ENCODE results near the gene MAN1C1. TPM values are rescaled to one million over a fixed set of nuclear protein-coding genes. Genes with fewer than 3 reads are reported as not detected.

The MAN1C1 gene
- total and polyA plus RNA-seq, 5 donors from 2014 or later: 3.1 to 15.1 (median 3.5) TPM

DNA sequence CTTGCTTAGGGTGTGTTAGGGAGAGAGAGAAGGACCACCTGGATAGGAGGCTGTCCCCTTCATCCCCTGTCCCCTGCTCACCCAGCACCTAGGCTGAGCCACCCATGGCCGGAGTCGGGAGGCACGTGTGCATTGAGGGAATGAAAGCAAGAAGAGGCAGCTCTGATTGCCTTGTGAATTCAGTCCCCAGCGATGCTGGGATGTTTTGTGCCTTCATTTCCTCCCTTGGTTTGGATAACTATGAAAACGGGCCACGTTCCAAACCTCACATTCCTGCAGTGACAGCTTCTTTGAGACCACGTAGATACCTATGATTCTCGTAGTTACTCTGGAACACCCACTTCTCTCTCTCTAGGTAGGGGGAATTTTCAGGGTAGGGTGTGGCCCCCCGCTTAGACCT is 67.1 kb downstream of the MAN1C1 start:
- H3K9me3 Mint-ChIP-seq: no peaks in the 10 kb centered on the region
- H3K27ac Mint-ChIP-seq: peak overlapping the region in 1 of 3 donors; percentile 25
- H3K27me3 Mint-ChIP-seq: peaks cover 15% of the 10 kb centered on the region

GRCh38 chr1:25684216-25684965 is 67.8 kb downstream of the MAN1C1 start:
- ATAC-seq (ENCODE audit: low read depth in 2 of 2) (no peak), DNase-seq (no peak)
- peaks cover 12% of the 10 kb centered on the region for H3K36me3 Mint-ChIP-seq
- Histone ChIP-seq H3K36me3 (ENCODE audit: control insufficient read depth, insufficient read depth, low read length) (no peaks in the 10 kb centered on the region), H3K27ac (ENCODE audit: insufficient read depth, low read length, poor library complexity, severe bottlenecking) (no peak overlapping the region), H3K27me3 (ENCODE audit: control insufficient read depth, insufficient read depth, low read length) (no peaks in the 10 kb centered on the region), H3K9me3 (ENCODE audit: control insufficient read depth in 2 of 2, low read length in 2 of 2) (no peaks in the 10 kb centered on the region), H3K4me1 (ENCODE audit: control insufficient read depth, insufficient read depth, low read length, poor library complexity, severe bottlenecking) (no peaks in the 10 kb centered on the region), H3K4me3 (ENCODE audit: low read depth, low read length) (no peak overlapping the region)
- peak overlapping the region in 1 of 4 donors; percentile 21 for H3K4me3 Mint-ChIP-seq
- peaks cover 11% of the 10 kb centered on the region for H3K27me3 Mint-ChIP-seq
- H3K4me1 Mint-ChIP-seq: peaks cover 0 to 57% (median 12%) of the 10 kb centered on the region in 4 donors
- H3K9me3 Mint-ChIP-seq: no peaks in the 10 kb centered on the region
- H3K27ac Mint-ChIP-seq: peak overlapping the region; percentile 25 to 38 (median 26)

More for the DNA sequence above, 67.1 kb downstream of the MAN1C1 start:
- no peaks in the 10 kb centered on the region for H3K36me3 ChIP-seq (ENCODE audit: control insufficient read depth, insufficient read depth, low read length)
- ATAC-seq (ENCODE audit: low read depth in 2 of 2) (no peak), DNase-seq (no peak)
- no peaks in the 10 kb centered on the region for H3K9me3 ChIP-seq (ENCODE audit: control insufficient read depth in 2 of 2, low read length in 2 of 2)
- no peak overlapping the region for H3K27ac ChIP-seq (ENCODE audit: insufficient read depth, low read length, poor library complexity, severe bottlenecking)
- Mint-ChIP-seq H3K4me1 (peaks cover 5 to 57% (median 13%) of the 10 kb centered on the region in 4 donors), H3K36me3 (peaks cover 12% of the 10 kb centered on the region), H3K4me3 (no peak overlapping the region)
- H3K27me3 ChIP-seq (ENCODE audit: control insufficient read depth, insufficient read depth, low read length): no peaks in the 10 kb centered on the region
- peaks cover 6% of the 10 kb centered on the region for H3K4me1 ChIP-seq (ENCODE audit: control insufficient read depth, insufficient read depth, low read length, poor library complexity, severe bottlenecking)
- no peak overlapping the region for H3K4me3 ChIP-seq (ENCODE audit: low read depth, low read length)

DNA sequence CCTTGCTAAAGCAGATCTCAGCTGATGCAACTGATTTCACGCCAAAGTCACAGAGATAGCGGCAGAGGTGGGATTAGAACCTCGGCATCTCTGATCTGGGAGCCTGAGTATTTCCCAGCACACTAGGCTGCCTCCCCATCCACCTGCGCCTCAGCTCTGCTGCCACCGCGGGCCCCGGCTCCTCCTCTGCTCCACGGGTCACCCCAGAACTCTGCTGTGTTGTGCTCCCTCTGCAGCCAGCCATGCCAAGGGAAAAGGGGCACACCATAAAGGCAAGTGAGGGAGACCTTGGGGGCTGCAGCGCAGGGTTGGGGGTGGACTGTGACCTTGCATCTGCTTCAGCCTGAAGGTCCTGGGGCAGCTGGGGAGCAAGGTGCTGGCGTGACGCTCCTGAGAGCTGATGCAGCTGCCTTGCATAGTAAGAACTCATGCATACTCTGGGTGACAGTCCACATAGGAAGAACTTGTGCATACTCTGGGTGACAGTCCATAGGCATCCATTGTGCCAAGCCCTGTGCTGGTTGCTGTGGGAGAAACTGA is 68.7 kb downstream of the MAN1C1 start:
- Mint-ChIP-seq H3K36me3 (peaks cover 12% of the 10 kb centered on the region), H3K4me3 (no peak overlapping the region), H3K27ac (peak overlapping the region in 2 of 3 donors; percentile 26 to 65), H3K9me3 (no peaks in the 10 kb centered on the region), H3K27me3 (peaks cover 11% of the 10 kb centered on the region), H3K4me1 (peaks cover 0 to 59% (median 12%) of the 10 kb centered on the region in 4 donors)
- DNase-seq (no peak), ATAC-seq (ENCODE audit: low read depth in 2 of 2) (no peak)
- no peak overlapping the region for H3K4me3 ChIP-seq (ENCODE audit: low read depth, low read length)
- no peaks in the 10 kb centered on the region for H3K9me3 ChIP-seq (ENCODE audit: control insufficient read depth in 2 of 2, low read length in 2 of 2)
- no peaks in the 10 kb centered on the region for H3K27me3 ChIP-seq (ENCODE audit: control insufficient read depth, insufficient read depth, low read length)
- H3K27ac ChIP-seq (ENCODE audit: insufficient read depth, low read length, poor library complexity, severe bottlenecking): no peak overlapping the region
- no peaks in the 10 kb centered on the region for H3K36me3 ChIP-seq (ENCODE audit: control insufficient read depth, insufficient read depth, low read length)
- no peaks in the 10 kb centered on the region for H3K4me1 ChIP-seq (ENCODE audit: control insufficient read depth, insufficient read depth, low read length, poor library complexity, severe bottlenecking)

DNA sequence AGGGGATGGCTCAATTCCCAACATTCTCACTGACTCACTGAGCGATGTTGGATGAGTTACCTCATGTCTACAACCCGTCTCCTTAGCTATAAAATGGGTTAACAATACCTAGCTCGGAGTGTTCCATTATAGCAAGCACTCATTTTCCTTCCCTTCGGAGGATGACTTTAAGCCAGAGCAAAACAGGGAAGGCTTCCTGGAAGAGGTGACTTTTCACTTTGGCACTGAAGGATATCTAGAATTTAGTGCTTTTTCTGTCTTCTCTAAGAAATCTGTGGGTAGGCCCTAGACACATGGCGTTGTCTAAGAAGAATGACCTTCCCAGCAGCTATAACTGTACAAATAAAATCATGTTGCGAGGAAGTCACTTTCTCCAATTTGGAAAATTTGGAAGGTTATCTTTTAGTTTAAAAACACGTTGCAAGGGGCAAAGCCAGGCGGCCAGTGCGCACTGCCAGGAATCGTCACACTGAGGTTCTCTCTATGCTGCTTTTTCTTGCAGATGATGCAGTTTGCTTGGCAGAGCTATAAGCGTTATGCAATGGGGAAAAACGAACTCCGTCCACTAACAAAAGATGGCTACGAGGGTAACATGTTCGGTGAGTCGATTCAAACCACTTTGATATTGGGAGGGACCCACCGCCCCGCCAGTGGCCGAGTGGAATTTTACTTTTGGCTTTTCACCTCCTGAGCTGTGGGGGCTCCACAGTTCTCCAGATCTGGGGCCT is 69.5 kb downstream of the MAN1C1 start:
- Histone ChIP-seq H3K4me1 (ENCODE audit: control insufficient read depth, insufficient read depth, low read length, poor library complexity, severe bottlenecking) (no peaks in the 10 kb centered on the region), H3K27ac (ENCODE audit: insufficient read depth, low read length, poor library complexity, severe bottlenecking) (no peak overlapping the region), H3K36me3 (ENCODE audit: control insufficient read depth, insufficient read depth, low read length) (no peaks in the 10 kb centered on the region), H3K4me3 (ENCODE audit: low read depth, low read length) (no peak overlapping the region), H3K9me3 (ENCODE audit: control insufficient read depth in 2 of 2, low read length in 2 of 2) (no peaks in the 10 kb centered on the region), H3K27me3 (ENCODE audit: control insufficient read depth, insufficient read depth, low read length) (no peaks in the 10 kb centered on the region)
- Mint-ChIP-seq H3K9me3 (no peaks in the 10 kb centered on the region), H3K36me3 (peaks cover 12% of the 10 kb centered on the region), H3K4me1 (peaks cover 0 to 57% (median 10%) of the 10 kb centered on the region in 4 donors), H3K4me3 (no peak overlapping the region), H3K27me3 (peaks cover 11% of the 10 kb centered on the region), H3K27ac (peak overlapping the region in 1 of 3 donors; percentile 65)
- no peak for ATAC-seq (ENCODE audit: low read depth in 2 of 2)
- DNase-seq: no peak

DNA sequence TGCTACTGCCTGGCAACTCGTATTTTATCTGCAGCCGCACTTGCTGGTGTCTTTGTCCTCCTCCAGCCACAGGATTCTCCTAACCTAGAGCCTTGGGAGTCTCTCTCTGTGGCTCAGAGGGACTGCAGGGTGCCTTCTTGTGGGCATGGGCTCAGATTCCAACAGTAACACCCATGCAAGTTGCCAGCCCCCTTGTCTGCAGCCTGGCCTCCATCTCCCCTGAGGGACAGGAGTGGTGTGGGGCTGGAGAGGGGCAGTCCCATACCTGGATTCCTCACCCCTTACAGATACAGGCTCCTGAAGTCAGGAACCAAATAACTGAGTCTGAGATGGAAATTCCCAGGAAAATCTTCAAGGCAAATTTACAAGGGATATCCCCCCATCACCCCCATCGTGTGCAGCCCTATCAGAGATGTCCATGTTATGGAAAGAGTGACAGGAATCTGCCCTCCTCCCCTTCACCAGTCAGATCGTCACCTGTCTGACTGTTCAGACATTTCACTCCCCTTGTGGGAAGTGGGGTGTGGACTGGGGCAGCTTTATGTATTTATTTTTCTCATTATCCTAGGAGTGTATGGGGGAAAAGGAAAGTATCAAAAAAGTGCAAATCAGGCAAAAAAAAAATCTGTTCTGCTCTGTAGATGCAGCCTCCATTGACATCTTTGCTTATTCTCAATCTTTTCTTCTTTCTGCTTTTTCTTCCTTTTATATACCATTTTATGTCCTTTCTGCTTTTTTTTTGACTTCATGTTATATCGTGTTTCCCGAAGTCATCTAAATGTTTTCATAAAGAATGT is 70.8 kb downstream of the MAN1C1 start:
- no peak for DNase-seq
- H3K27me3 Mint-ChIP-seq: peaks cover 8% of the 10 kb centered on the region
- H3K36me3 ChIP-seq (ENCODE audit: control insufficient read depth, insufficient read depth, low read length): no peaks in the 10 kb centered on the region
- peaks cover 12% of the 10 kb centered on the region for H3K36me3 Mint-ChIP-seq
- no peaks in the 10 kb centered on the region for H3K27me3 ChIP-seq (ENCODE audit: control insufficient read depth, insufficient read depth, low read length)
- no peaks in the 10 kb centered on the region for H3K9me3 ChIP-seq (ENCODE audit: control insufficient read depth in 2 of 2, low read length in 2 of 2)
- H3K27ac ChIP-seq (ENCODE audit: insufficient read depth, low read length, poor library complexity, severe bottlenecking): no peak overlapping the region
- H3K27ac Mint-ChIP-seq: no peak overlapping the region
- no peak for ATAC-seq (ENCODE audit: low read depth in 2 of 2)
- no peak overlapping the region for H3K4me3 ChIP-seq (ENCODE audit: low read depth, low read length)
- no peaks in the 10 kb centered on the region for H3K4me1 ChIP-seq (ENCODE audit: control insufficient read depth, insufficient read depth, low read length, poor library complexity, severe bottlenecking)
- H3K4me3 Mint-ChIP-seq: no peak overlapping the region
- no peaks in the 10 kb centered on the region for H3K9me3 Mint-ChIP-seq
- H3K4me1 Mint-ChIP-seq: peaks cover 0 to 58% (median 10%) of the 10 kb centered on the region in 4 donors

GRCh38 chr1:25688390-25689119 is 72.0 kb downstream of the MAN1C1 start:
- Mint-ChIP-seq H3K27ac (peak overlapping the region in 2 of 3 donors; percentile 23 to 46), H3K4me3 (no peak overlapping the region), H3K36me3 (peaks cover 12% of the 10 kb centered on the region), H3K4me1 (peaks cover 0 to 56% (median 10%) of the 10 kb centered on the region in 4 donors), H3K9me3 (no peaks in the 10 kb centered on the region), H3K27me3 (peaks cover 5% of the 10 kb centered on the region)
- H3K36me3 ChIP-seq (ENCODE audit: control insufficient read depth, insufficient read depth, low read length): no peaks in the 10 kb centered on the region
- no peak for DNase-seq
- H3K4me1 ChIP-seq (ENCODE audit: control insufficient read depth, insufficient read depth, low read length, poor library complexity, severe bottlenecking): no peaks in the 10 kb centered on the region
- no peak for ATAC-seq (ENCODE audit: low read depth in 2 of 2)
- no peak overlapping the region for H3K27ac ChIP-seq (ENCODE audit: insufficient read depth, low read length, poor library complexity, severe bottlenecking)
- no peaks in the 10 kb centered on the region for H3K9me3 ChIP-seq (ENCODE audit: control insufficient read depth in 2 of 2, low read length in 2 of 2)
- no peak overlapping the region for H3K4me3 ChIP-seq (ENCODE audit: low read depth, low read length)
- no peaks in the 10 kb centered on the region for H3K27me3 ChIP-seq (ENCODE audit: control insufficient read depth, insufficient read depth, low read length)

All from CD4-positive, CD25-positive, alpha-beta regulatory T cell (primary cell).